Esophagus squamous epithelium (tissue), 4 donors: Measurements from ENCODE around the gene CD2.

ENCODE experiments used
- CTCF ChIP-seq, 6 experiments: fragments of 450-650 bp in 4 of 6; fragments of 200-600 bp in 2 of 6; sonication (generic) in 2 of 6; IDR thresholded peaks; one replicate each; pipeline ENCODE4 v1.5.1; 2016 to 2019; ENCODE audit warnings: antibody characterized with exemption in 6 of 6, mild to moderate bottlenecking in 4 of 6, moderate library complexity in 4 of 6
- POLR2A ChIP-seq, 4 donors: fragments of 450-650 bp; IDR thresholded peaks; one replicate each; pipeline ENCODE4 v1.6.1; 2017; ENCODE audit warnings: antibody characterized with exemption in 4 of 4, mild to moderate bottlenecking in 4 of 4, moderate library complexity in 3 of 4

- TF ChIP-seq POLR2A (IDR thresholded peaks at IDR 0.05), result no peak
- no peak for TF ChIP-seq CTCF (IDR thresholded peaks at IDR 0.05)
Measured at GRCh38 chr1:116768416-116769103, 14.3 kb downstream of the CD2 start.
